Measurements from ENCODE around the gene PPP2R5A. TPM values are rescaled to one million over a fixed set of nuclear protein-coding genes. Genes with fewer than 3 reads are reported as not detected.
"Not testable (repeated sequence)": the region's sequence is repeated elsewhere in the genome, so short reads cannot be mapped to it uniquely, and the experiment has no call there.

PPP2R5A gene
- total RNA-seq, 2 experiments from 2014 or later, result 42.7 to 44.0 TPM

- CTCF ChIA-PET, result interaction anchor here (1.1 to 2.2 kb wide), 4 partner anchors 22 to 633 kb away, joined by 3 to 5 read pairs (median 4); partner anchors contain the start of genes DTL and INTS7
Observed at GRCh38 chr1:212313616-212314015, 28.4 kb downstream of the PPP2R5A start.

DNA sequence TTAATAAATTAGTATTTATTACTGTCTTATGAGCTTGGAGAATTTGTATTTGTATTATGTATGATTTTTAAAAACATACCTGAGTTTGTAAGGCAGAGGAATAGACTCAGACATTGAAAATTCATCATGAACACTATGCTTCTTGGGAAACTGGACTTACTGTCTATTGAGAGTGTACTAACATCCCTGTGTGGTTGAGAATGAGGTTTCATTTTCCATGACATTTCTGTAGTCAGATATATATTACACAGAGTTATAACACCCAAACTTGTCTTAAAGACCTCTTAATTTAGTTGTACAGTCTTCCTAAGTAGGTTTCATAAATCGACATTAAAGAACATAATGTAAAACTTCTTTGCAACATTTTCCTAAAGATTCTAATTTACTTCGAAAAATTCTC lies 30.0 kb downstream of the PPP2R5A start:
- H3K27me3 Mint-ChIP-seq, result no peaks in the 10 kb centered on the region
- no peak overlapping the region for H3K27ac Mint-ChIP-seq
- H3K36me3 Mint-ChIP-seq, result peaks cover 19% of the 10 kb centered on the region
- H3K4me3 Mint-ChIP-seq, result no peak overlapping the region
- DNase-seq, result no peak
- no peaks in the 10 kb centered on the region for H3K9me3 Mint-ChIP-seq (ENCODE audit: low read depth)
- ATAC-seq, result no peak
- peaks cover 15% of the 10 kb centered on the region for H3K4me1 Mint-ChIP-seq
- CTCF ChIA-PET, result interaction anchor here (0.9 to 1.0 kb wide), 2 partner anchors 29 to 252 kb away, joined by 4 read pairs; no protein-coding TSS in a partner anchor

More at GRCh38 chr1:212313616-212314015, 28.4 kb downstream of the PPP2R5A start:
- H3K27me3 Mint-ChIP-seq, result no peaks in the 10 kb centered on the region
- H3K4me3 Mint-ChIP-seq, result no peak overlapping the region
- DNase-seq (no peak), ATAC-seq (no peak)
- H3K27ac Mint-ChIP-seq, result no peak overlapping the region
- peaks cover 30% of the 10 kb centered on the region for H3K36me3 Mint-ChIP-seq
- H3K4me1 Mint-ChIP-seq, result peaks cover 15% of the 10 kb centered on the region
- H3K9me3 Mint-ChIP-seq (ENCODE audit: low read depth), result no peaks in the 10 kb centered on the region

- Mint-ChIP-seq H3K27me3 (no peaks in the 10 kb centered on the region), H3K9me3 (ENCODE audit: low read depth) (no peaks in the 10 kb centered on the region), H3K4me1 (peaks cover 15% of the 10 kb centered on the region), H3K4me3 (no peak overlapping the region), H3K27ac (peak overlapping the region; percentile 51), H3K36me3 (peaks cover 17% of the 10 kb centered on the region)
- CTCF ChIA-PET, result interaction anchor here (0.7 to 1.4 kb wide), 4 partner anchors 18 to 635 kb away, joined by 3 to 4 read pairs (median 4); no protein-coding TSS in a partner anchor
- DNase-seq (peak; percentile 45), ATAC-seq (peak; percentile 57)
Observed at GRCh38 chr1:212315907-212316306, 30.7 kb downstream of the PPP2R5A start.

DNA sequence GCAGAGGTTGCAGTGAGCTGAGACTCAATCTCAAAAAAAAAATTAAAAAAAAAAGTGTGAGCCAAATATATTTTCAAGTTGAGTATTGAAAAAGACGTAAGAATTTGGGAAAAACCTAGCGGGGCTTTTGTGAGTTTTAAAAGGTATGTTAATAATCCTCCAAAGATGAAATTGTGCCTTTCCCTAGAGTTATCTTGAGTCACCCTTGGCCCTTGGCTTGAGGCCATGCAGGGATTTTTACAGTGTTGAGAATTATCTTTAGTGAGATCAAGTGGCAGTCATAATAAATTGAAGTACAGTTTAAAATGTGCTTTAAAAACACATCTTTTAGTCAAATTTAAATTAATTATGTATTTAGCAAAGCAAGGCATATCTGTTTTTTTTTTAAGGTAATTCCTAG lies 32.7 kb downstream of the PPP2R5A start:
- peaks cover 14% of the 10 kb centered on the region for H3K4me1 Mint-ChIP-seq
- CTCF ChIA-PET, result interaction anchor here (1.4 kb wide), 1 partner anchor 247 kb away, joined by 4 read pairs; no protein-coding TSS in a partner anchor
- ATAC-seq, result no peak
- H3K27me3 Mint-ChIP-seq, result no peaks in the 10 kb centered on the region
- H3K36me3 Mint-ChIP-seq, result peaks cover 13% of the 10 kb centered on the region
- no peaks in the 10 kb centered on the region for H3K9me3 Mint-ChIP-seq (ENCODE audit: low read depth)
- DNase-seq, result no peak
- no peak overlapping the region for H3K27ac Mint-ChIP-seq
- no peak overlapping the region for H3K4me3 Mint-ChIP-seq

DNA sequence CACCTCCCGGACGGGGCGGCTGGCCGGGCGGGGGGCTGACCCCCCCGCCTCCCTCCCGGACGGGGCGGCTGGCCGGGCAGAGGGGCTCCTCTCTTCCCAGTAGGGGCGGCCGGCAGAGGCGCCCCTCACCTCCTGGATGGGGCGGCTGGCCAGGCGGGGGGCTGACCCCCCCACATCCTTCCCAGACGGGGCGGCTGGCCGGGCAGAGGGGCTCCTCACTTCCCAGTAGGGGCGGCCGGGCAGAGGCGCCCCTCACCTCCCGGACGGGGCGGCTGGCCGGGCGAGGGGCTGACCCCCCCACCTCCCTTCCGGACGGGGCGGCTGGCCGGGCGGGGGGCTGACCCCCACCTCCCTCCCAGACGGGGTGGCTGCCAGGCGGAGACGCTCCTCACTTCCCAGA lies 35.8 kb downstream of the PPP2R5A start:
- H3K4me1 Mint-ChIP-seq; ATAC-seq; H3K27ac Mint-ChIP-seq; H3K4me3 Mint-ChIP-seq; DNase-seq; H3K27me3 Mint-ChIP-seq; H3K9me3 Mint-ChIP-seq (ENCODE audit: low read depth); CTCF ChIA-PET: not testable (repeated sequence)
- peaks cover 11% of the 10 kb centered on the region for H3K36me3 Mint-ChIP-seq

- CTCF ChIA-PET, result interaction anchor here (0.9 kb wide), 1 partner anchor 31 kb away, joined by 4 read pairs; no protein-coding TSS in a partner anchor
- H3K27ac Mint-ChIP-seq, result no peak overlapping the region
- ATAC-seq, result no peak
Observed at GRCh38 chr1:212323066-212323465, 37.9 kb downstream of the PPP2R5A start.

DNA sequence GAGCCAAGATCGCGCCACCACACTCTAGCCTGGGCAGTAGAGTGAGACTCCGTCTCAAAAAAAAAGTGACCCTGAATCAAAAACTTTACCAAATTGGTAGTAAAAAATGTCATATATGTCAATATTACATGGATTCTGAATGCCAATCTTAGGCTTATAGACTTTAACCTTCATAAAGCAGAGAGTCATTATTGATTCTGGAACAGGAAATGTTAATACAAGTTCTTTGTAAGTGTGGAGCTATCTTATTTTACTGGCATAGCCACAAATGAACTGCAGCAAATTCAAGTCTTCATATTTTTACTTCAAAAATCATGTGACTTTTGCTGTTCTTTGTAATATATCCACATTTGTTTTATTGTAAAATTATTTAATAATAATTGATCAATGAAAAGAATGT lies 41.3 kb downstream of the PPP2R5A start:
- Mint-ChIP-seq H3K27me3 (no peaks in the 10 kb centered on the region), H3K4me1 (peaks cover 3% of the 10 kb centered on the region), H3K27ac (no peak overlapping the region), H3K4me3 (no peak overlapping the region), H3K9me3 (ENCODE audit: low read depth) (no peaks in the 10 kb centered on the region), H3K36me3 (peaks cover 15% of the 10 kb centered on the region)
- DNase-seq, result no peak
- ATAC-seq, result no peak
- CTCF ChIA-PET, result interaction anchor here (0.9 kb wide), 2 partner anchors 131 to 256 kb away, joined by 3 to 4 read pairs; no protein-coding TSS in a partner anchor

More at GRCh38 chr1:212323066-212323465, 37.9 kb downstream of the PPP2R5A start:
- H3K4me3 Mint-ChIP-seq, result no peak overlapping the region
- no peaks in the 10 kb centered on the region for H3K27me3 Mint-ChIP-seq
- DNase-seq, result no peak
- H3K36me3 Mint-ChIP-seq, result peaks cover 8% of the 10 kb centered on the region
- H3K4me1 Mint-ChIP-seq, result peaks cover 3% of the 10 kb centered on the region
- H3K9me3 Mint-ChIP-seq (ENCODE audit: low read depth), result no peaks in the 10 kb centered on the region

GRCh38 chr1:212328248-212328647 lies 43.0 kb downstream of the PPP2R5A start:
- Mint-ChIP-seq H3K9me3 (ENCODE audit: low read depth) (no peaks in the 10 kb centered on the region), H3K4me3 (no peak overlapping the region), H3K4me1 (no peaks in the 10 kb centered on the region), H3K27ac (no peak overlapping the region), H3K27me3 (no peaks in the 10 kb centered on the region), H3K36me3 (peaks cover 16% of the 10 kb centered on the region)
- DNase-seq, result no peak
- CTCF ChIA-PET, result no interaction called here
- ATAC-seq, result no peak

- CTCF ChIA-PET, result no interaction called here
- Mint-ChIP-seq H3K36me3 (peaks cover 20% of the 10 kb centered on the region), H3K4me3 (no peak overlapping the region), H3K27me3 (no peaks in the 10 kb centered on the region), H3K27ac (no peak overlapping the region), H3K4me1 (no peaks in the 10 kb centered on the region), H3K9me3 (ENCODE audit: low read depth) (no peaks in the 10 kb centered on the region)
- ATAC-seq (no peak), DNase-seq (no peak)
Observed at GRCh38 chr1:212329105-212329504, 43.9 kb downstream of the PPP2R5A start.

DNA sequence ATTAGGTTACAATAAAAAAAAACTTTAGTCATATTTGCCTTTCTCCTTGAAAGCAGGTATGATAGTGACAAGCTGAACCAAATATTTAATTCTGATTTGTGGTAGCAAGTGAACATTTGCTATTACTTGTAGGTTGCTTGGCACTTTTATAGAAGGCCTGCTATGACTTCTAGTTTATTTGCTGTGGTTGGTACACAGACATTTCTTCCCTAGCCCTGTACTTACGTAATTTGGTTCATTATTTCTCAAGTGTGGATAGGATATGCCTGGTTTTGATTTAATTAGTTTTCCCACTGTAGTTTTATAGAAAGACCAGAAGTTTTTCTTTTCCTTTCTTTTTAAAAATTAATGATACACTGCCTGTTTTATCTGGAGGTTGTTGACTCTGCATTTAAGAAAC lies 55.9 kb downstream of the PPP2R5A start:
- no peaks in the 10 kb centered on the region for H3K27me3 Mint-ChIP-seq
- H3K27ac Mint-ChIP-seq, result no peak overlapping the region
- ATAC-seq (no peak), DNase-seq (no peak)
- no peaks in the 10 kb centered on the region for H3K9me3 Mint-ChIP-seq (ENCODE audit: low read depth)
- H3K4me1 Mint-ChIP-seq, result no peaks in the 10 kb centered on the region
- H3K36me3 Mint-ChIP-seq, result peaks cover 20% of the 10 kb centered on the region
- no peak overlapping the region for H3K4me3 Mint-ChIP-seq
- CTCF ChIA-PET, result interaction anchor here (1.2 to 1.4 kb wide), 2 partner anchors 115 to 260 kb away, joined by 3 to 5 read pairs; no protein-coding TSS in a partner anchor

DNA sequence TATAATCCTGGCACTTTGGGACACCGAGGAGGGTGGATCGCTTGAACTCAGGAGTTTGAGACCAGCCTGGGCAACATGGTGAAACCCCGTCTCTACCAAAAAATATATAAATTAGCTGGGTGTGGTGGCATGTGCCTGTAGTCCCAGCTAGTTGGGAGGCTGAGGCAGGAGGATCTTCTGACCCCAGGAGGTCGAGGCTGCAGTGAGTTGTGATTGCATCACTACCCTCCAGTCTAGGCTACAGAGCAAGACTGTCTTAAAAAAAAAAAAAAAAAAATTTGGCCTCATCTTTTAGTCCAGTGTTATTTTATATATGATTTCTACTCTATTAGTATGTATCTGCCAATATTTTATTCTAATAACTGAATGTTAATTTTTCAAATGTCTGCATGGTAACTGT lies 59.7 kb downstream of the PPP2R5A start:
- CTCF ChIA-PET, result interaction anchor here (1.3 kb wide), 3 partner anchors 15 to 110 kb away, joined by 3 read pairs; no protein-coding TSS in a partner anchor
- no peak overlapping the region for H3K27ac Mint-ChIP-seq
- H3K4me3 Mint-ChIP-seq, result no peak overlapping the region
- H3K27me3 Mint-ChIP-seq, result no peaks in the 10 kb centered on the region
- ATAC-seq, result no peak
- peaks cover 2% of the 10 kb centered on the region for H3K4me1 Mint-ChIP-seq
- DNase-seq, result no peak
- peaks cover 21% of the 10 kb centered on the region for H3K36me3 Mint-ChIP-seq
- H3K9me3 Mint-ChIP-seq (ENCODE audit: low read depth), result no peaks in the 10 kb centered on the region

GRCh38 chr1:212346601-212347000 lies 61.4 kb downstream of the PPP2R5A start:
- Mint-ChIP-seq H3K4me3 (no peak overlapping the region), H3K27me3 (no peaks in the 10 kb centered on the region), H3K36me3 (peaks cover 24% of the 10 kb centered on the region), H3K4me1 (peaks cover 2% of the 10 kb centered on the region), H3K9me3 (ENCODE audit: low read depth) (no peaks in the 10 kb centered on the region), H3K27ac (no peak overlapping the region)
- ATAC-seq (no peak), DNase-seq (no peak)
- CTCF ChIA-PET, result no interaction called here

DNA sequence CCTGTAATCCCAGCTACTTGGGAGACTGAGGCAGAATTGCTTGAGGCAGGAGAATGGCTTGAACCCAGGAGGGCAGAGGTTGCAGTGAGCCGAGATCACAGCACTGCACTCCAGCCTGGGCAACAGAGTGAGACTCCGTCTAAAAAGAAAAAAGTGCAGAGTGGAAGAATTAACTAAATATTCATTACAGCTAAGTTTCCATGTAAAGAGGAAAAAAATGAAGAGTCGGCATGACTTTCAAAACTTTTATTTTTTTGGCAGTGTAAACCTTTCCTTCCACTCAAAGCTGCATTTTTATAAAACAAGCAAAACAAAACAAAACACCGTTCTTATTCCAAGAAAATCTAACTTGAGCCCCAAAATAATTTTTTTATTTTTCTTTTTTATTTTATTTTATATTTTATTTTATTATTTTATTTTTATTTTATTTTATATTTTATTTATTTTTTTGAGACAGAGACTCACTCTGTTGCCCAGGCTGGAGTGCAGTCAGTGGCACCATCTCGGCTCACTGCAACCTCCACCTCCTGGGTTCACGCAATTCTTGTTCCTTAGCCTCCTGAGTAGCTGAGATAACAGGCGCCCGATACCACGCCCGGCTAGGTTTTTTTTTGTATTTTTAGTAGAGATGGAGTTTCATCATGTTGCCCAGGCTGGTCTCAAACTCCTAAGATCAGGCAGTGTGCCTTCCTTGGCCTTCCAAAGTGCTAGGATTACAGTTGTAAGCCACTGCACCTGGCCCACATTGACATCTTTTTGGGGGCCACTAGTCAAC lies 66.6 kb downstream of the PPP2R5A start:
- no peaks in the 10 kb centered on the region for H3K27me3 Mint-ChIP-seq
- peaks cover 3% of the 10 kb centered on the region for H3K4me1 Mint-ChIP-seq
- H3K36me3 Mint-ChIP-seq, result peaks cover 29% of the 10 kb centered on the region
- H3K4me3 Mint-ChIP-seq, result no peak overlapping the region
- ATAC-seq (no peak), DNase-seq (no peak)
- no peaks in the 10 kb centered on the region for H3K9me3 Mint-ChIP-seq (ENCODE audit: low read depth)
- CTCF ChIA-PET, result interaction anchor here (1.5 to 2.0 kb wide), 2 partner anchors 11 to 104 kb away, joined by 3 to 10 read pairs; no protein-coding TSS in a partner anchor
- no peak overlapping the region for H3K27ac Mint-ChIP-seq

- Mint-ChIP-seq H3K27ac (no peak overlapping the region), H3K9me3 (ENCODE audit: low read depth) (no peaks in the 10 kb centered on the region), H3K4me1 (peaks cover 3% of the 10 kb centered on the region), H3K36me3 (peaks cover 33% of the 10 kb centered on the region), H3K4me3 (no peak overlapping the region), H3K27me3 (no peaks in the 10 kb centered on the region)
- CTCF ChIA-PET, result interaction anchor here (1.5 to 2.0 kb wide), 2 partner anchors 9 to 102 kb away, joined by 3 to 10 read pairs; no protein-coding TSS in a partner anchor
- DNase-seq, result no peak
- ATAC-seq, result no peak
Observed at GRCh38 chr1:212353181-212353580, 68.0 kb downstream of the PPP2R5A start.
